BLaER1 (cell line): ENCODE results near the gene BHMT2.

Experiments used
- H3K27ac ChIP-seq: shearing (Covaris generic); formaldehyde crosslinking; 2 replicates; pipeline ENCODE4 v1.8.1; 2022
- H3K27me3 ChIP-seq: shearing (Covaris generic); formaldehyde crosslinking; 2 replicates; pipeline ENCODE4 v1.8.1; 2022
- H3K36me3 ChIP-seq: shearing (Covaris generic); formaldehyde crosslinking; 2 replicates; pipeline ENCODE4 v1.8.1; 2022
- H3K4me1 ChIP-seq: shearing (Covaris generic); formaldehyde crosslinking; 2 replicates; pipeline ENCODE4 v1.8.1; 2022
- H3K4me2 ChIP-seq: shearing (Covaris generic); formaldehyde crosslinking; 2 replicates; pipeline ENCODE4 v1.8.1; 2022
- H3K4me3 ChIP-seq: shearing (Covaris generic); formaldehyde crosslinking; 2 replicates; pipeline ENCODE4 v1.8.1; 2022
- H3K9ac ChIP-seq: shearing (Covaris generic); formaldehyde crosslinking; 2 replicates; pipeline ENCODE4 v1.8.1; 2022
- H3K9me3 ChIP-seq: shearing (Covaris generic); formaldehyde crosslinking; 2 replicates; pipeline ENCODE4 v1.8.1; 2022
- H4K20me1 ChIP-seq: shearing (Covaris generic); formaldehyde crosslinking; 2 replicates; pipeline ENCODE4 v1.8.1; 2022
- Cebpa-rat ChIP-seq: shearing (Covaris generic); IDR thresholded peaks from 2 replicates; pipeline ENCODE4 v1.8.1; 2022

Gene BHMT2, protein sequence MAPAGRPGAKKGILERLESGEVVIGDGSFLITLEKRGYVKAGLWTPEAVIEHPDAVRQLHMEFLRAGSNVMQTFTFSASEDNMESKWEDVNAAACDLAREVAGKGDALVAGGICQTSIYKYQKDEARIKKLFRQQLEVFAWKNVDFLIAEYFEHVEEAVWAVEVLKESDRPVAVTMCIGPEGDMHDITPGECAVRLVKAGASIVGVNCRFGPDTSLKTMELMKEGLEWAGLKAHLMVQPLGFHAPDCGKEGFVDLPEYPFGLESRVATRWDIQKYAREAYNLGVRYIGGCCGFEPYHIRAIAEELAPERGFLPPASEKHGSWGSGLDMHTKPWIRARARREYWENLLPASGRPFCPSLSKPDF

DNA sequence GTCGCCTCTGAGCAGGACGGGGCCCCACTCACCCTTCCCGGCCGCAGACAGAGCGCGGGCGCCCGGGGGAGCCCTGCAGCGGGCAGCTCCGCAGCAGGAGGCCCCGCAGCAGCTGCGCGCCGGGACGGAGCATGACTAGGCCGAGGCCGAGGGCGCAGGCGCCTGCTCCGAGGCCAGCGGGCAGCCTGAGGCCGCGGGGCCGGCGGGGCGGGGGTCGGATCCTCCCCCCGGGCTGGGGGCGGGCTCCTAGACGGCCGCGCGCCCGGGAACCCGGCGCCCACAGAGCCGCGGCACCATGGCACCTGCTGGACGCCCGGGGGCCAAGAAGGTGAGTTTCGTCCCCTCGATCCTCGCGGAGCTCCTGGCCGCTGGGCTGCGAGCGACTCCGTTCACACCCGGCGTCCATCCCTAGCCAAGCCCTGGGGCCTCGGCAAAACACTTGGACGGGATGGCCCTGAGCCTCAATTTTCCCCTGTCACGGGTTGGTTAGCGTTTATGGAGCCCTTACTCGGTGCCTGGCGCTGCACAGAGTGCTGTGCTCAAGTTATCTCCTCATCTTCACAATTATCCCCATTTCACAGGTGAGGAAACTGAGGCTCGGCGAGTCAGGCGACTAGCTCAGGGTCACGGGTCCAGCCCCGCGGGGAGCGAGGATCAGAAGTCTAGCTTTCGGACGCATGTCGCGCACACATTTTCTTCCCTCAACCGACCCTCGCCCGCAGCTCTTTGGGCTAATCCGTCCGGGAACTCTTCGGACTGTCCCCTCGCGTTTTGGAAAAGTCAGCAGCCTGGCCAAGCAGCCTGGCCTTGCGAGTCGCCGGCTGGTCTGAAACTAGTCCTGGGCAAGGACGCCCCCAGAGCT is at the start of gene BHMT2, which contains the start of gene DMGDH:
Gene BHMT2, plus strand, starts transcription at position 280 of the 862 bp plus-strand sequence. Its CDS starts 16 bp downstream, at position 296.
Gene DMGDH, minus strand, starts transcription at position 187 of the 862 bp plus-strand sequence. Its CDS starts 54 bp downstream, at position 133.
- Histone ChIP-seq H3K27me3 (no peaks in the 10 kb centered on the region), H3K4me2 (no peak within 1 kb of the TSS), H3K9ac (no peak within 1 kb of the TSS)

DNA sequence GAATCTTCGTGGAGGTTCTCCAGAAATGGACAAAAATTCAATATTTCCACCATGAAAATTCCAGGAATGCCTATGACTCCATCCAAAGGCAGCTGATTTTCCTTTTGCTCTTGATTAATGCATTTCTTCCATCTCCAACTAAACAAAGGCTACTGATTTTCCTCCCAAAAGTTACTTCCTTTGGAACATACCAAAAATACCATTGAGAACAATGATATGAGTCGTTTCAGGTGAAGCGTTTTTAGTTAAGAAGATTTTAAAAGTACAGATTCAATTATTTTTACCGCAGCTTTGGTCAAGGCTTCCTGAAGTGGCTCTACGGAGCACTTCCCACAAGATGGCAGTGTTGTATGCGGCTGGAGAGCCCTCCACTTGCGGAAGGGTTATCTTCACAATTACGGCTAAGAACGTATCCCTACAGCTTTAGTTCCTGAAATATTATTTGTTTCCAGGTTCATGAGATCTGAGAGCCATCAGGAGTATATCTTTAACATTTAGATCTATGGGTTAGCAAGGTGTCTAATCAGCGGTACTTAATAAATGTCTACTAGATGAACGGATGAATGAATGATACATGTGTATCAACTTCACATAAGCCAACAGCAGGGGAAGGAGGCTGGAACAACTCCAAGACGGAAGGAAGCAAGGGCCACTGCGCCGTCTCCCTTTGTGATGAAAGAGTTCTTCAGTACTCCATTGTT is 48.6 kb upstream of the BHMT2 start:
- Histone ChIP-seq H3K4me3 (no peak overlapping the region), H3K4me1 (peaks cover 9% of the 10 kb centered on the region), H4K20me1 (no peaks in the 10 kb centered on the region), H3K9ac (no peak overlapping the region), H3K9me3 (no peaks in the 10 kb centered on the region), H3K27me3 (no peaks in the 10 kb centered on the region; the same call in 1 of the 2 replicates), H3K4me2 (0 out of 2 replicates have a peak overlapping the region, but pooled peaks have one; percentile 30), H3K36me3 (no peaks in the 10 kb centered on the region), H3K27ac (no peak overlapping the region)
- no peak for TF ChIP-seq Cebpa-rat

More for the DNA sequence above, at the start of gene BHMT2, which contains the start of gene DMGDH:
- Histone ChIP-seq H3K36me3 (no peaks in the 10 kb centered on the region), H3K4me3 (no peak within 1 kb of the TSS), H3K9me3 (peaks cover 18% of the 10 kb centered on the region), H3K27ac (no peak within 1 kb of the TSS), H3K4me1 (no peaks in the 10 kb centered on the region), H4K20me1 (no peaks in the 10 kb centered on the region)
- no peak for TF ChIP-seq Cebpa-rat

GRCh38 chr5:79021753-79022152 is 47.8 kb upstream of the BHMT2 start:
- no peak overlapping the region for H3K9ac ChIP-seq
- H3K4me2 ChIP-seq, result peak overlapping the region; percentile 30

GRCh38 chr5:79022771-79023170 is 46.8 kb upstream of the BHMT2 start:
- no peak for TF ChIP-seq Cebpa-rat
- no peak overlapping the region for H3K27ac ChIP-seq
- no peaks in the 10 kb centered on the region for H3K36me3 ChIP-seq
- peaks cover 9% of the 10 kb centered on the region for H3K4me1 ChIP-seq
- H3K9ac ChIP-seq, result no peak overlapping the region
- no peaks in the 10 kb centered on the region for H3K9me3 ChIP-seq
- H3K4me3 ChIP-seq, result no peak overlapping the region
- H3K4me2 ChIP-seq, result no peak overlapping the region
- H4K20me1 ChIP-seq, result no peaks in the 10 kb centered on the region
- H3K27me3 ChIP-seq, result no peaks in the 10 kb centered on the region; the same call in 1 of the 2 replicates

More at GRCh38 chr5:79021753-79022152, 47.8 kb upstream of the BHMT2 start:
- Histone ChIP-seq H3K36me3 (no peaks in the 10 kb centered on the region), H3K9me3 (no peaks in the 10 kb centered on the region), H3K27me3 (no peaks in the 10 kb centered on the region; the same call in 1 of the 2 replicates), H4K20me1 (no peaks in the 10 kb centered on the region), H3K27ac (no peak overlapping the region), H3K4me3 (no peak overlapping the region), H3K4me1 (peaks cover 9% of the 10 kb centered on the region)
- no peak for TF ChIP-seq Cebpa-rat

GRCh38 chr5:79023348-79023747 is 46.2 kb upstream of the BHMT2 start:
- Histone ChIP-seq H4K20me1 (no peaks in the 10 kb centered on the region), H3K9ac (no peak overlapping the region), H3K36me3 (no peaks in the 10 kb centered on the region), H3K4me2 (no peak overlapping the region), H3K27ac (no peak overlapping the region), H3K4me1 (peaks cover 9% of the 10 kb centered on the region), H3K4me3 (no peak overlapping the region), H3K9me3 (no peaks in the 10 kb centered on the region), H3K27me3 (no peaks in the 10 kb centered on the region)
- TF ChIP-seq Cebpa-rat, result no peak

DNA sequence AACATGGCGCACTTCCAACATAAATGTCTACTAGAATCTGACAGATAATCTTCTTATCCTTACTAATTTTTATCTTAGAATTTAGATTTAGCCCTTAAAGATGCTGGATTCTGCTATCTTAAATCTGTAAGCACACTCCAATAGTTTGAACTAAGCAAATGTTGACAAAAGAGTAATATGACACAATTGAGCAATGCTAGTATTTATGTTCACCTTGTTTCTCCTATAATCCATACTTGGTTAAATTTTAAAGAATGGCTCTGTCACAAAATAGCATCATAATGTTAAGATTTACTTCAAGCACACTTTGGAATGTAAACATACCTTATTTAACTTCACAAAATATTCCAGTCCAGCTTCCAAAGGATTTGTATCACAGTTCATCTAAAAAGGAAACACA is 45.6 kb upstream of the BHMT2 start:
- Histone ChIP-seq H3K36me3 (no peaks in the 10 kb centered on the region), H3K9me3 (no peaks in the 10 kb centered on the region), H3K4me1 (peaks cover 9% of the 10 kb centered on the region), H3K4me3 (no peak overlapping the region), H3K27me3 (no peaks in the 10 kb centered on the region), H4K20me1 (no peaks in the 10 kb centered on the region), H3K4me2 (no peak overlapping the region), H3K9ac (no peak overlapping the region), H3K27ac (no peak overlapping the region)
- no peak for TF ChIP-seq Cebpa-rat

DNA sequence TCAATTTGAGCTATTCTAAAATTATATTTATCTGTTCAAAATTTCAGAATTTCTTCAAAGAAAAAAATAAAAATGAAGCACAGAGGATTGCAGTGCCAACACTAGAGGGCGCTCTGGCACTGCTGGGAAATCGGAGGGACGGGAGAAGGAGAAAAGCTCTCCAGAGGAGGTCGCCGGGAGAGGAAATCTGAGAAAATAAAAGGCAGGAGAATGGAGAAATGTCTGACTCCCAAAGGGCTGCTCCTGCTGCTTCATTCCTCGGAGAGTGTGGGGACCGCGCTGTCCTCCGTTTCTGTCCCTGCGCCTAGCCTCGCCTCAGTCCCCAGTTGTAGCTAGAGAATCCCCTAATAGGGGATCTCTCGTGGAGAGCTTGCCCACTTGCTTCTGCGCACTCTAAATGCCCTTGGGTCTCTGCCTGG is 44.5 kb upstream of the BHMT2 start:
- H4K20me1 ChIP-seq, result no peaks in the 10 kb centered on the region
- TF ChIP-seq Cebpa-rat, result no peak
- H3K4me2 ChIP-seq, result peak overlapping the region; percentile 57
- no peak overlapping the region for H3K27ac ChIP-seq
- H3K9ac ChIP-seq, result no peak overlapping the region
- no peaks in the 10 kb centered on the region for H3K27me3 ChIP-seq
- H3K36me3 ChIP-seq, result no peaks in the 10 kb centered on the region
- no peak overlapping the region for H3K4me3 ChIP-seq
- no peaks in the 10 kb centered on the region for H3K9me3 ChIP-seq
- peaks cover 9% of the 10 kb centered on the region for H3K4me1 ChIP-seq

DNA sequence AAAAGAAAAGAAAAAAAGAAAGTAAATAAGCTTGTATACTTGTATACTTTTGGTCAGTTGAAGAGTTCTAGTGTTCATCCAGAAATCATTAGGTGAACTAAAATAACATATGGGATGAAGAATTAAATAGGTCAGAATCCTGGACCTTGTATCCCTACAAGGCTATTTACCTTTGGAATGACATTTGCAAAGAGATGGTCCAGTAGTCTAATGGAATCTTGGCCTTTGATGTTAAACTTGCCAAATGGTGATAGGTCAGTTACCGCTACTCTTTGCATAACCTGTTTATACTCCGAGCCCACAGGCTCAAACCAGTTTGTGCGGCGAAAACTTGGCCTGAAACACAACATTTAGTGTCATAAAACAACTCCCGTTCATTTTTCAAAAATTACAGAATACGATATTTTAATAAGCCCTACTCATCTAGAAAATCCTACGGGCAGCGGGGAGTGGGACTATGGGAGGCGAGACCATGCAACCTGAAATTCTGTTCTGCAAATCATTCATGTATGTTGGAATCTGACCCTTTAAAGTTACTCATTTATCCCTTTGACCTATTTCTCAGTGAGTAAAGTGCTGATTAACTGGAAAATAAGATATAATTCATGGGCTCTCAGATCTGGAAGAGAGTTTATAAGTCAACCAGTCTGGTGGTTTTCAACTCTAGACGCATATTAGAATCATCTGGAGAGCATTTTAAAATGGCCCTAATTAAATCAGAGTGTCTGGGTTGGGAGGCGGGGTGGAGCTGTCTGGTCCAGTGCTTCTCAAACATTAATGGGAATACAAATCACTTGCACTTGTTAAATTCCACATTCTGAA is 38.7 kb upstream of the BHMT2 start:
- H3K4me3 ChIP-seq, result no peak overlapping the region
- H3K9me3 ChIP-seq, result no peaks in the 10 kb centered on the region
- H3K27me3 ChIP-seq, result no peaks in the 10 kb centered on the region
- no peak for TF ChIP-seq Cebpa-rat
- H3K27ac ChIP-seq, result no peak overlapping the region
- no peaks in the 10 kb centered on the region for H4K20me1 ChIP-seq
- no peak overlapping the region for H3K4me2 ChIP-seq
- no peaks in the 10 kb centered on the region for H3K36me3 ChIP-seq
- no peak overlapping the region for H3K9ac ChIP-seq
- no peaks in the 10 kb centered on the region for H3K4me1 ChIP-seq

DNA sequence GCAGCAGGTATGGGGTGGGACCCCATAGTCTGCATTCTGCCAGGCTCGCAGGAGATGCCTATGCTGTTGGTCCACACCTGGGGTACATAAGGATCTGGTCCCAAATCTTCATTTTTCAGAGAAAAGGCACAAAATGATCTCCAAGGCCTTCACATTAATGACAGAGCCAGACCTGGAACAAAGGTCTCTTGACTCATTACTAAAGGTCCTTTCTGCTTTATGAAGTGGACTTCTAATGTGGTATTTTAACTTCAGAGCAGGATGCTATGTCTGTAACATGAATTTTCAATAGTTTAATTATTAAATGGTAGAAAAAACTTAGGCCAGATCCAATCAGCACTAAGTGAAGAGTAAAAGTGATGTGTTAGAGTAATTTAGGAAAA is 38.1 kb upstream of the BHMT2 start:
- Histone ChIP-seq H3K4me2 (no peak overlapping the region), H3K9me3 (no peaks in the 10 kb centered on the region), H3K27me3 (no peaks in the 10 kb centered on the region), H4K20me1 (no peaks in the 10 kb centered on the region), H3K4me3 (no peak overlapping the region), H3K9ac (no peak overlapping the region), H3K36me3 (no peaks in the 10 kb centered on the region), H3K4me1 (no peaks in the 10 kb centered on the region), H3K27ac (no peak overlapping the region)
- TF ChIP-seq Cebpa-rat, result no peak
